HG03095 (cell line): Measurements from ENCODE around the gene MID1.

ENCODE experiments used
- ATAC-seq: cut with Tn5 transposase; IDR thresholded peaks from one replicate; pipeline ENCODE4 v1.9.1; 2021; ENCODE audit warnings: moderate library complexity; ENCODE audit not compliant: unreplicated experiment

MID1 gene

GRCh38 chrX:10537308-10537707 is 83.1 kb downstream of the MID1 start:
- no peak for ATAC-seq

GRCh38 chrX:10536744-10537143 is 83.6 kb downstream of the MID1 start:
- ATAC-seq = no peak

GRCh38 chrX:10534611-10535010 is 85.8 kb downstream of the MID1 start:
- no peak for ATAC-seq

GRCh38 chrX:10533696-10534365 is 86.6 kb downstream of the MID1 start:
- no peak for ATAC-seq

- ATAC-seq = no peak
Observed at GRCh38 chrX:10531927-10532326, 88.5 kb downstream of the MID1 start.

GRCh38 chrX:10529344-10529743 is 91.0 kb downstream of the MID1 start:
- ATAC-seq = no peak

GRCh38 chrX:10526451-10526850 is 93.9 kb downstream of the MID1 start:
- no peak for ATAC-seq

- no peak for ATAC-seq
Observed at GRCh38 chrX:10525381-10526120, 94.8 kb downstream of the MID1 start.

GRCh38 chrX:10524578-10524977 is 95.8 kb downstream of the MID1 start:
- ATAC-seq = no peak

GRCh38 chrX:10519761-10520160 is 100.6 kb downstream of the MID1 start:
- ATAC-seq = no peak

GRCh38 chrX:10519278-10519677 is 101.1 kb downstream of the MID1 start:
- ATAC-seq = no peak

- no peak for ATAC-seq
Observed at GRCh38 chrX:10518073-10518472, 102.3 kb downstream of the MID1 start.

GRCh38 chrX:10516781-10517322 is 103.5 kb downstream of the MID1 start:
- no peak for ATAC-seq

GRCh38 chrX:10514891-10515290 is 105.5 kb downstream of the MID1 start:
- no peak for ATAC-seq

GRCh38 chrX:10513974-10514373 is 106.4 kb downstream of the MID1 start:
- ATAC-seq = no peak

GRCh38 chrX:10512741-10513140 is 107.6 kb downstream of the MID1 start:
- no peak for ATAC-seq

- no peak for ATAC-seq
Observed at GRCh38 chrX:10512258-10512657, 108.1 kb downstream of the MID1 start.

GRCh38 chrX:10509397-10509796 is 111.0 kb downstream of the MID1 start:
- ATAC-seq = no peak

- ATAC-seq = no peak
Observed at GRCh38 chrX:10508891-10509290, 111.5 kb downstream of the MID1 start.

GRCh38 chrX:10507876-10508275 is 112.5 kb downstream of the MID1 start:
- ATAC-seq = no peak

GRCh38 chrX:10507181-10507580 is 113.2 kb downstream of the MID1 start:
- ATAC-seq = no peak

- no peak for ATAC-seq
Observed at GRCh38 chrX:10506781-10507180, 113.6 kb downstream of the MID1 start.
